ENCODE results near the gene EIF3K. TPM values are rescaled to one million over a fixed set of nuclear protein-coding genes. Genes with fewer than 3 reads are reported as not detected.
A peak's percentile ranks its signal among the peaks of the same experiment; 100 is the strongest.

EIF3K gene
- total and polyA plus RNA-seq, 10 of the 15 experiments (the other 5 are each of a cell fraction or from before 2014, with no cell fraction given) = 330 to 927 (median 436) TPM

DNA sequence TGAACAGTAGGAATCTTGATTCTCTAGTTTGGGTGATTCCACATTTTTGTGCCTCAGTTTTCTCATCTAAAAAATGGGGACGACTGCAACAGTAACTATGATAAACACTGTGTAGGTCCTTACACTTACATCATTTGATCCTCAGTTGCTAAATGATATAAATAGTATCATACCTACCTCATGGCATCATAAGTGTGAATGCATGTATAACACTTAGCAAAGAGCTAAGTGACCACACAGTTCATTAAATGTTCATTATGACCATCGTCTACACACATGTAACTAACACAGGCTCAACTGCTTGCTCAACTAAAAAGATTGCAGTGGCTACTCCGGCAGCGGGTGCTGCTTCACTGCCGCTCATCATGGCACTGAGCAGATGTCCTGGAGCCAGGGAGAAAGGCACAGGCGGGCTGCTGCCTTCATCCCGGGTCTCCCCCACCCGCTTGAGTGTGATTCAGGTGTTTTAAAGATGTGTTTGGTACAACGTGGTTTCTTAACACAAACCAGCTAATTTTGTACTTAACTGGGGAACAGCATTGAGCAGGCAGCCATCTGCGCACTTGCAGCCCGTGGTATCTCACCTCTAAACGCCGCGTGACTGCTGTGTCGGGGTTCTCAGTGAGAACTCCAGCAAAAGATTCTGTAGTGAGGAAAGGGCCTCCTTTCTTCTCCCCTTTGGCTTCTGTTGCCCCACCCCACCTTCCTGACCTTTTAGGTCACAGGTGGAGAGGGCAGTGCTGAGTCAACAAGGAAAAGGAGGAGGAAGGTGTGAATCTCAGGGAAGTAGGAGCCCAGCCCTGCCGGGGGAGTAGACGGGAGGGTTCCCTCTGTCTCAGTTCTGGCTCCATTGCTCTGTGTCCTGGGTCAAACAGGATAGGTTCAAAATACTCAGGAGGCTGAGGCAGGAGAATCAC lies 16.8 kb downstream of the EIF3K start:
- TF ChIP-seq BMI1 (IDR thresholded peaks at IDR 0.05; ENCODE audit: borderline replicate concordance) (no peak), ATF7 (IDR thresholded peaks at IDR 0.05; ENCODE audit: low read depth) (peak; percentile 38; the same call in 1 of the 2 replicates)
- peaks cover 15% of the 10 kb centered on the region for H3K4me1 ChIP-seq (ENCODE audit: control insufficient read depth, insufficient read depth, low read length)
- H3K9me3 ChIP-seq (replicated peaks; ENCODE audit: control insufficient read depth, insufficient read depth, low read length) = no peaks in the 10 kb centered on the region
- H3K4me3 ChIP-seq = no peak overlapping the region
- no peaks in the 10 kb centered on the region for H3K79me2 ChIP-seq (ENCODE audit: control insufficient read depth, insufficient read depth, low read length)
- ChIA-PET RAD21 (ENCODE audit: unreplicated experiment) (interaction anchor here (1.0 to 5.9 kb wide), 9 partner anchors 11 to 294 kb away, joined by 3 to 70 read pairs (median 8); partner anchors contain the start of genes ACTN4, EIF3K, FAM98C and MAP4K1), POLR2A (interaction anchor here (0.6 to 2.4 kb wide), 5 partner anchors 14 to 769 kb away, joined by 3 to 10 read pairs (median 4); partner anchors contain the start of genes EIF3K and FAM98C), CTCF (interaction anchor here (0.9 to 5.5 kb wide), 25 partner anchors 10 to 305 kb away, joined by 3 to 103 read pairs (median 6); partner anchors contain the start of genes ACTN4, EIF3K, MAP4K1 and MRPS12), SMC1A (ENCODE audit: uncharacterized antibody, unreplicated experiment) (interaction anchor here (0.5 to 7.4 kb wide), 10 partner anchors 17 to 398 kb away, joined by 3 to 102 read pairs (median 7); partner anchors contain the start of genes EIF3K, FAM98C, MRPS12 and SARS2)
- in situ Hi-C loops (cut with MboI) (loop anchor here (25.0 kb wide), 1 partner anchor 223 kb away; the partner anchor contains the start of gene FAM98C), intact Hi-C loops (cut with micrococcal nuclease; ENCODE audit: unreplicated experiment) (loop anchor here (2.0 kb wide), 3 partner anchors 79 to 295 kb away; partner anchors contain the start of genes MRPS12 and SARS2)
- no peaks in the 10 kb centered on the region for H3K27me3 ChIP-seq (replicated peaks in 1 of 2; ENCODE audit: control insufficient read depth in 2 of 2, insufficient read depth in 2 of 2, low read length in 1 of 2)
- DNase-seq (ENCODE audit: low read depth, low spot score) = no peak
- WGBS (ENCODE audit: insufficient coverage, insufficient replicate concordance, low lambda C conversion rate, missing lambda C conversion rate) = 89% methylated on average over 17 of the region's 17 CpGs
- no peak overlapping the region for H3K27ac ChIP-seq (ENCODE audit: control insufficient read depth, insufficient read depth)
- no peak overlapping the region for H3K9ac ChIP-seq (ENCODE audit: control insufficient read depth, insufficient read depth, low read length)
- ATAC-seq = no peak
- no peak overlapping the region for H3K4me2 ChIP-seq (ENCODE audit: control insufficient read depth, insufficient read depth)
- no peak overlapping the region for H2AFZ ChIP-seq (ENCODE audit: control insufficient read depth, low read depth, low read length)
- no TSS peak for BruUV-seq (replicated peaks)
- no peaks in the 10 kb centered on the region for H4K20me1 ChIP-seq (ENCODE audit: control insufficient read depth, insufficient read depth)
- FAIRE-seq = no peak
- H3K36me3 ChIP-seq (ENCODE audit: control insufficient read depth in 2 of 2, insufficient read depth in 2 of 2, low read length in 1 of 2) = peaks cover 11 to 24% of the 10 kb centered on the region in 2 experiments

GRCh38 chr19:38638461-38638860 lies 19.5 kb downstream of the EIF3K start:
- TF ChIP-seq POLR2A (IDR thresholded peaks at IDR 0.05; ENCODE audit: low read depth, low read length) (0 out of 2 replicates have a peak, but pooled peaks have one; percentile 21), HDGF (IDR thresholded peaks at IDR 0.05) (no peak), MTA3 (IDR thresholded peaks at IDR 0.05; ENCODE audit: borderline replicate concordance, low read length) (no peak)
- H3K79me2 ChIP-seq (ENCODE audit: control insufficient read depth, insufficient read depth, low read length) = no peaks in the 10 kb centered on the region
- H4K20me1 ChIP-seq (ENCODE audit: control insufficient read depth, insufficient read depth) = no peaks in the 10 kb centered on the region
- H3K27ac ChIP-seq (ENCODE audit: control insufficient read depth, insufficient read depth) = no peak overlapping the region
- intact Hi-C loops (cut with micrococcal nuclease; ENCODE audit: unreplicated experiment) (no loop called here), in situ Hi-C loops (cut with MboI) (loop anchor here (25.0 kb wide), 1 partner anchor 226 kb away; the partner anchor contains the start of gene FAM98C)
- 98% methylated on average over 3 of the region's 3 CpGs for WGBS (ENCODE audit: insufficient coverage, insufficient replicate concordance, low lambda C conversion rate, missing lambda C conversion rate)
- H2AFZ ChIP-seq (ENCODE audit: control insufficient read depth, low read depth, low read length) = no peak overlapping the region
- ChIA-PET SMC1A (ENCODE audit: uncharacterized antibody, unreplicated experiment) (interaction anchor here (0.9 to 7.4 kb wide), 3 partner anchors 9 to 93 kb away, joined by 4 to 102 read pairs (median 4); partner anchors contain the start of gene ACTN4), CTCF (interaction anchor here (0.6 to 2.1 kb wide), 7 partner anchors 9 to 292 kb away, joined by 3 to 9 read pairs (median 3); partner anchors contain the start of genes ACTN4, MRPS12 and SARS2), RAD21 (ENCODE audit: unreplicated experiment) (interaction anchor here (1.1 to 1.4 kb wide), 3 partner anchors 9 to 291 kb away, joined by 3 to 7 read pairs (median 7); partner anchors contain the start of genes ACTN4, MRPS12 and SARS2), POLR2A (interaction anchor here (0.8 kb wide), 1 partner anchor 32 kb away, joined by 4 read pairs; no protein-coding TSS in a partner anchor)
- no TSS peak for BruUV-seq (replicated peaks)
- no peaks in the 10 kb centered on the region for H3K27me3 ChIP-seq (replicated peaks in 1 of 2; ENCODE audit: control insufficient read depth in 2 of 2, insufficient read depth in 2 of 2, low read length in 1 of 2)
- no peak for ATAC-seq
- H3K4me1 ChIP-seq (ENCODE audit: control insufficient read depth, insufficient read depth, low read length) = peaks cover 15% of the 10 kb centered on the region
- no peaks in the 10 kb centered on the region for H3K9me3 ChIP-seq (replicated peaks; ENCODE audit: control insufficient read depth, insufficient read depth, low read length)
- H3K9ac ChIP-seq (ENCODE audit: control insufficient read depth, insufficient read depth, low read length) = no peak overlapping the region
- H3K4me3 ChIP-seq = no peak overlapping the region
- no peak for DNase-seq (ENCODE audit: low read depth, low spot score)
- peaks cover 10 to 17% of the 10 kb centered on the region in 2 experiments for H3K36me3 ChIP-seq (ENCODE audit: control insufficient read depth in 2 of 2, insufficient read depth in 2 of 2, low read length in 1 of 2)
- no peak for FAIRE-seq
- no peak overlapping the region for H3K4me2 ChIP-seq (ENCODE audit: control insufficient read depth, insufficient read depth)

All from GM12878 (cell line).